CD4-positive, alpha-beta T cell treated with Interferon gamma for 1 hour (primary cell): Measurements from ENCODE around the gene MRPL42.
A peak's percentile ranks its signal among the peaks of the same experiment; 100 is the strongest.

Source experiments
- DNase-seq: peaks from one replicate; pipeline ENCODE4 v3.0.0-alpha.2; 2020

Gene MRPL42

GRCh38 chr12:93500667-93501066, 33.4 kb downstream of the MRPL42 start:
- no peak for DNase-seq

DNA sequence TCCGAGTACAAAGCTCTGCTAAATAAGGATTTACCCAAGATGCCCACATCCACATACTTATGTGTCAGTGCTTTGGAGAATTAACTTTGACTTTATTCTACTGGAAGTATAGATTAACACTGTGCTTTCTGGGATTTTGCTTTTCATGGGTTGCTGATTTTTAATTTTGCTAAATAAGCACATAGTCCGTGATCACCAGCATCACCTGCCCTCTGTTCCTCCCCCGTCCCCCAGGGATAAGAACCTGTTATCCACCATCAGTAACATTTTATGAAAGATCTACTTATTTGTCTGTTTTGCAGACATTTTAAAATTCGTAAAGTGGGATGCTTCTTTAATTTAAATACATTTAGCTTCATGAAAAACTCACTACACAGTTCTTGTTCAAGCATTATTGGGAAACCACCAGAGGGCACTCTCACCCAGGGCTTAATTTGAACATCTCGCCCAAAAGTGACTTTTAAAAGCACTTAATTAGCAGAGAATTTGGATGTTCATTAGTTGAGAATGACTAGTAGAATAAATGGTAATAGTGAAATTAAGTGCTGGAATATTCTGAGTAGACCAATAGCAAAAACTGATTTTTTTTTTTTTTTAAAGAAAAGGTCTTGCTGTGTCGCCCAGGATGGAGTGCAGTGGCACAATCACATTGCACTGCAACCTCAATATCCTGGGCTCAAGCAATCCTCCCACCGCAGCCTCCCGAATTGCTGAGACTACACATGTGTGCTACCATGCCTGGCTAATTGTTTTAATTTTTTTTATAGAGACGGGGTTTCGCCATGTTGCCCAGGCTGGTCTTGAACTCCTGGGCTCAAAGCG, 35.7 kb downstream of the MRPL42 start:
- peak; percentile 30 for DNase-seq

DNA sequence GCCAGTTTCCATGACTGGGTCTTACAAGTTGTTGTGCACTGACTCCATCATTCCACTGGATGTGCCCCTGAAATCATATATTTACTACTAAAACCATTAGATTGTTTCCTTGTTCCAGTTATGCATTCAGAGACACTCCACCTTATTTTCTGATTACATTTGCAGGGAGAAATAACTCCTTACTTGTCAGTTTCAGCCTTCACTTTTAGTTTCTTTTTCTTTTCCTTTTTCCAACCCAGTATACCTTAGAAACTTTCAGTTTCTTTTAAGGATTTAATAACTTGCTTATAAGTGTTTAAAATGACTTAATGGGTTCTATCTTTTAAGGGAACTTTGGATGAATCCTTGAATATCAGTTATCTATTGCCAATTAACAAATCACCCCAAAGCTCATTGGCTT, 39.9 kb downstream of the MRPL42 start:
- no peak for DNase-seq

DNA sequence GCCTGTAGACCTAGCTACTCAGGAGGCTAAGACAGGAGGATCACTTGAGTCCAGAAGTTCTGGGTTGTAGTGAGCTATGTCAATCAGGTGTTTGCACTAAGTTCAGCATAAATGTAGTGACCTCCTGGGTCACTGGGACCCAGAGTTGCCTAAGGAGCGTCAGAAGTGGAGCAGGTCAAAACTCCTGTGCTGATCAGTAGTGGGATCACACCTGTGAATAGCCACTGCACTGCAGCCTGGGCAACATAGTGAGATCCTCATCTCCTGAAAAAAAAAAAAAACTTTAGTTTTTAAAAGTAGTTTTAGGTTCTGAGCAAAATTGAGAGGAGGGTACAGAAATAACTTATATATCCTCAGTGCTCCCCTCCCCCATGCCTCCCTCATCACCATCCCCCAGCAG, 42.2 kb downstream of the MRPL42 start:
- no peak for DNase-seq

GRCh38 chr12:93514853-93515252, 47.5 kb downstream of the MRPL42 start:
- no peak for DNase-seq

DNA sequence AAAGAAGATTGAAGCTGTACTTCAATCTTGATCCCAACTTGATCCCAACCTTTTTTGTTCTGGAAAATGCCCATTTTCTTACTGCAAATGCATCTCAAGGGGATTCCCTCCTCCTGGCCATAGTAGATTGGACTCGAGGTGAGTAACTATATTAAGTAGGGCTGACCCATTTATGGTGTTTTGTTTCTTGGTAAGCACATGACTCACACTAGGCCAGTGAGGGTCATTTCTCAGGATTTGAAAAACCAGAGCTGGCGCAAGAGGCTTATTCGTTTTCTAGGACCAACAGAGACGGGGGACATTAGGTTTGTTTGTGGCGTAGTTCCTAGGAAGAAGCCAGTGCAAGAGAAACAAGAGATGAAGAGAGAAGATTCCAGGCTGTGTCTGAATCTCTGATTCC, 51.4 kb downstream of the MRPL42 start:
- no peak for DNase-seq

- DNase-seq, result no peak
Observed at GRCh38 chr12:93519859-93520258, 52.5 kb downstream of the MRPL42 start.

DNA sequence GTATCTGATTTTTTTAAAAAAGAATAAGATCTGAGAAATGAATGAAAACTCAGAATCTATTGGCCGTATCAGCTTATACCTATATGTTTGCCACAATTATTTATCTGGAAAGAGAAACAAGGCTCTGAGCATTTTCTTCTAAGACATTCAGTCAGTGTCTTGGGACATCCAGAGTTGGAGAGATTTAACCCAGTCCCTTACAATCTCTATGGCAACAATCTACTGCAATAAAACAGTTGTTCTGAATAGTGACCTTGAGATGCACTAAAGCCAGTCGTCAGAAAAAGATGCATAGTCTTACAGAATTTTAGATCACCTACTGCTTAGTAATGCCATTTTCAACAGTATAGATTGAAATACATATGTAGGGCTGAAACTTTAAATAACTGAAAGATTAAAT, 53.1 kb downstream of the MRPL42 start:
- no peak for DNase-seq

GRCh38 chr12:93521225-93522080, 54.1 kb downstream of the MRPL42 start:
- DNase-seq, result no peak

- DNase-seq, result no peak
Observed at GRCh38 chr12:93524386-93525133, 57.2 kb downstream of the MRPL42 start.

DNA sequence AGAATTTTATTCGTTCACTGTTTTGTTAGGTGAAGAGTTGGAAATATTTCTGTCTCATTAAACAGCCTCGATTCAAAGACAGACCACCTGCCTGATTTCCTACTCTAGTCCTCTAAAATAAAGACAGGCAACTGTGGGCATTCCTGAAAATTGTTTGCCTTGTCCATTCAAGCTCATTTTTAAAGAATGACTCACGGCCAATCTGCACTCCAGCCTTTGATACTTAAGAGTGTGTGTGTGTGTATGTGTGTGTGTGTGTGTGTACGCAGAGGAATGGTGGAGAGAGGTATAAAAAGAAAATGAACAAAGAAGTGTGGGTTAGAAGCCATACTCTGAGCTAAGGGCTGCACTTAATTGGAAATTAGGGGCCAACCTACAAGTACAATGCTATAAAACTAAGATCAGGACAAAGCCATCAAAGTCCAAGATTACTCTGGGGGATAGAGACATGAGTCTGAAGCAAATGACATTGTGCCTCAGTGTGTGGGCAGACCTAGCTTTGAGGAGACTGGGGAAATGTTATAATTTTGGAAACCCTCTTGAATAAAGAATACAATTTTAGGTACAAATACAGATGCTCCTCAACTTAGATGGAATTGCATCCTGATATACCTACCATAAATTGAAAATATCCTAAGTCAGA, 59.6 kb downstream of the MRPL42 start:
- DNase-seq, result no peak

GRCh38 chr12:93530358-93530757, 63.0 kb downstream of the MRPL42 start:
- no peak for DNase-seq

DNA sequence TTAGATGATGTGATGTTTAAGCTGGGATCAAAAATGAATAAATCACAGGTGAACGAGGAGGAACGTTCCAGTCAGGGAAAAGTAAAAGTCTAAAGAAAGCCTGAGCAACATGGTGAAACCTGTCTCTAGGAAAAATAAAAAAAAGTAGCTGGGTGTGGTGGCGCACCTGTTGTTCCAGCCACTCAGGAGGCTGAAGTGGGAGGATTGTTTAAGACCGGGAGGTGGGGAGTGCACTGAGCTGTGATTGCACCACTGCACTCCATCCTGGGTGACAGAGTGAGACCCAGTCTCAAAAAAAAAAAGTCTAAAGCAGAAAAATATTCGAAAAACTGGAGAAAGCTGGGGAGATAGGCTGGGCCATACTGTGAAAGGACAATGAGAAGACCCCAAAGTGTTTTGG, 66.0 kb downstream of the MRPL42 start:
- no peak for DNase-seq

- DNase-seq, result no peak
Observed at GRCh38 chr12:93536111-93536765, 68.9 kb downstream of the MRPL42 start.

DNA sequence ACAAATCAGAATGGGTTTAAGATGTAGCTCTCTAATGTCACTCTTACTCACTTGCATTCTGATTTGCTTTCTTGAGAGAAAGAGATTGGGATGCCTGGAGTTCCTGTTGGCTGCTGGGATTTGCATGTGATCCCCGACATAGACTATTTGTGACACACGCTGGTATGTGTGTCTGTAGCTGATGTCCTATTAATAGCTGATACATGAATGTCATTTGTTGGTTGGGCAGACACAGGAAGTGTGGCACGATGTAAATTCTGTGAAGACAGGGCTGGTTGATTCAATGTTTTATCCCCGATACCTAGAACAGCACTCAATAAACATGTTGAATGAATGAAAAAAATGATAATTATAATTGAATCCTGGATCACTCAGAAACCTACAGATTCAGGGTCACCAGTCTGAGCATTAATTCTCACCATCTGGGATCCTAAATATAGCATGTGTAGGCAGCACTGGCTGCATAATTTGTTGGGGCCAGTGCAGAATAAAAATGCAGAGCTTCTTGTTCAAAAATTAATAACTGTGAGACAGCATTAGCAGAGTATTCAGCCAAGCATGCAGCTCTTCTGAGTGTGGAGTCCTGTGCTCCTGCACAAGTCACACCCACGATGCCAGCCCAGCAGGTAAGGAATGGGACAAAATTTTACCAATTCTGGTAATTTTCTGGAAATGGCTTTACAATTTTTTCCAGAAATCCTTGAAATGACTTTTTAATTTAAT, 69.6 kb downstream of the MRPL42 start:
- no peak for DNase-seq

- DNase-seq, result no peak
Observed at GRCh38 chr12:93537769-93538168, 70.5 kb downstream of the MRPL42 start.

DNA sequence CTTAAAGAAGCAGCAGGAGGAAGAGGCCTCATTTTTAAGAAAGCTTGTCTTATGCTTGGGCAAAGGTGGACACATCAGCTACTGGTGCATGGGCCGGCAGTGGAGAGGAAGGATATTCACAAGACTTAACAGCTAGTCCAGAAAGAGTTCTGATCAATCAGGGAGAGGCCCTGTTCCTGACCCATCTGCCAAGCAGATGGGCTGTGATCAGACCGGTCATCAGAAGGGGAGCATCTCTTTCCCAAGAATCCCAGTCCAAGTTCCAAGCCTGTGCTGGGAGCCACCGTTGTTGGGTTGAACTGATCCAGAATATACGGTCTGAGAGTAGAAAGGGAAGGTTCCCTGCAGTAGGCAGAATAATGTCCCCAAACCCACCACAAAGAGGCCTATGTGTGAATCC, 72.5 kb downstream of the MRPL42 start:
- DNase-seq, result no peak

DNA sequence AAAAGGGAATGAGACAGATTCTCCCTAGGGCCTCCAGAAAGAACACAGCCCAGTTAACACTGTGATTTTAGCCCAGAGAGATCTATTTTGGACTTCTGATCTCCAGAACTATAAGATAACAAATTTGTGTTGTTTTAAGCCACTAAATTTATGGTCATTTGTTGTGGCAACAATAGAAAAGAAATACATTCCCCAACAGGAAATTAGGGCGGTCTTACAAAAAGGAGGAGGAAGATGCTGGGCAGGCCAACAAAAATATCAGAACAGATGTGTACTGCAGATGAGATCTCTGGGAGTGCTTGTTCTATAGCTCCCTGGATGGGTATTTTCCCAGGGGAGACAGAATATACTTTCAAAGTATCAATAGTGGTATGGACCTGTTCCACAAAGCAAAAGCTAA, 73.2 kb downstream of the MRPL42 start:
- no peak for DNase-seq

GRCh38 chr12:93541578-93542225, 74.4 kb downstream of the MRPL42 start:
- DNase-seq, result no peak

- no peak for DNase-seq
Observed at GRCh38 chr12:93547778-93548177, 80.5 kb downstream of the MRPL42 start.

DNA sequence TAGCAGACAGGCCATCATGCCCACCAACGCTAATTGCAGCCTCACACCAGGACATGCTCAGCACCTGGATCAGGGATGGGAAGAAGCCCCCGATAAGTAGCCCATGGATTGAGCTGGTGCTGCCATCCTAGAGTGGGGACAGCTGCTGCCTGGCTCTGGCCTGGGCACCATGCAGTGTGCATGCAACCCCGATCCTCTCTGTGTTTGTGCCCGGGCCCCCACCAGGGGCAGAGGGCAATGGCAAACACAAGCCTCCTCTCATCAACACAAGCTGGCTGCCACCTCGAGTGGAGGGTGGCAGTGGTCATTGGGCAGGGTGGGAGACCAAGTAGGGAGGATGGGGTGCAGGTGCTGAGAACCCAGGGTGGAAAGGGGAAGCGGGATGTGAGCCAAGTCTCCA, 81.9 kb downstream of the MRPL42 start:
- no peak for DNase-seq
